ELF-1 (cell line): ENCODE data around the gene ALDOC.
A peak's percentile ranks its signal among the peaks of the same experiment; 100 is the strongest.
"Not testable (repeated sequence)": the region's sequence is repeated elsewhere in the genome, so short reads cannot be mapped to it uniquely, and the experiment has no call there.

ENCODE experiments used
- DNase-seq: peaks from one replicate; pipeline ENCODE4 v3.0.0-alpha.2; 2016; ENCODE audit warnings: low read depth, low spot score

ALDOC gene

DNA sequence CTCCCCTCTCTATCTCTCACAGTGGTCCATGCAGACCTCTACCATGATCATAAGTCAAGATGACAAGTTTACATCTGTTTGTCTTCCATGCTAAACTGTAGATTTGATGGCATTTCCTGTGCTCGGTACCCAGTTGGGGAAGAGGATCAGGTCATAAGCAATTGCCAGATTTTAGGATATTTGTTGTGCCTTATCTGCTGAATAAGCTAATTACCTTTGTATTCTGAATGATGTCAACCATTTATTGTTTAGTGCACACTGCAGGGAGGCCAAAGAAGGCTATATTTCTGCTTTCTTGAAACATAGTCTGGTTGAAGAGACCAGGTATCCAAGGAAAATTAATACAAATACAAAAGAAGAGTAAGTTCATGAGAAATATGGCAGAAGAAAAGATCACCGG lies 5.8 kb upstream of the ALDOC start:
- no peak for DNase-seq

DNA sequence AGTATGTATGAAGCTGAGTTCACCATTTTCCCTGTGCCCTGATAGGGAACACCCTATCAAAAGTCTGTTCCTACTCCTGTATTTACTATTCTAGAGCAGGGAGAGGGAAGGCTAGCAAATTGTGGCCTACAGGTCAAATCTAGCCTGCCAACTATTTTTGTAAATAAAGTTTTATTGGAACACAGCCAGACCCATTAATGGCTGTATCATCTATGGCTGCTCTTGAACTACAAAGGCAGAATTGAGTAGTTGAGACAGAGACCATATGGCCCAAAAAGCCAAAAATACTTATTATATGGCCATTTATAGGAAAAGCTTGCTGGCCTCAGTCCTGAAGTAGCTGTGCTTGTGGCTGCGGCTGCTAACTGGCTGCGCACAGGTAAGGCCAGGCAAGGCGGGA lies 4.3 kb upstream of the ALDOC start:
- DNase-seq: no peak

DNA sequence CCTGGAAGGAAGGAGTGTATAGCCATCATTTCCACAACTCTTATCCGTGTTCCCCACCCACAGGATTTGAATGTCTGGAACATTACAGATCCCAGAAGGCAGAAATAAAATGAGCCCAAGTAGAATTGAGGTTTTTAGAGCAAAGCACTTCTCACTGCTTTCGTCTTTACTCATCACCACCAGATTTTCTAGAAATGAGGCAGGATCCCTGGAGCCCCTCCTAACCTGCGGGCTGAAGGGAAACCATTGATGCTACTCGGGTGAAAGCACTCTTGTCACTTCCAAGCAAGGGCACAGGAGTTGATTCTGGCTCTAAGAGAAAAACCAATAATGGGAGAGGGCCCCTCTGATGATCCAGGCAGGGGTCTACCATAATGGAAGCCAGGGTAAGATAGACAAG lies 2.8 kb upstream of the ALDOC start:
- no peak for DNase-seq

DNA sequence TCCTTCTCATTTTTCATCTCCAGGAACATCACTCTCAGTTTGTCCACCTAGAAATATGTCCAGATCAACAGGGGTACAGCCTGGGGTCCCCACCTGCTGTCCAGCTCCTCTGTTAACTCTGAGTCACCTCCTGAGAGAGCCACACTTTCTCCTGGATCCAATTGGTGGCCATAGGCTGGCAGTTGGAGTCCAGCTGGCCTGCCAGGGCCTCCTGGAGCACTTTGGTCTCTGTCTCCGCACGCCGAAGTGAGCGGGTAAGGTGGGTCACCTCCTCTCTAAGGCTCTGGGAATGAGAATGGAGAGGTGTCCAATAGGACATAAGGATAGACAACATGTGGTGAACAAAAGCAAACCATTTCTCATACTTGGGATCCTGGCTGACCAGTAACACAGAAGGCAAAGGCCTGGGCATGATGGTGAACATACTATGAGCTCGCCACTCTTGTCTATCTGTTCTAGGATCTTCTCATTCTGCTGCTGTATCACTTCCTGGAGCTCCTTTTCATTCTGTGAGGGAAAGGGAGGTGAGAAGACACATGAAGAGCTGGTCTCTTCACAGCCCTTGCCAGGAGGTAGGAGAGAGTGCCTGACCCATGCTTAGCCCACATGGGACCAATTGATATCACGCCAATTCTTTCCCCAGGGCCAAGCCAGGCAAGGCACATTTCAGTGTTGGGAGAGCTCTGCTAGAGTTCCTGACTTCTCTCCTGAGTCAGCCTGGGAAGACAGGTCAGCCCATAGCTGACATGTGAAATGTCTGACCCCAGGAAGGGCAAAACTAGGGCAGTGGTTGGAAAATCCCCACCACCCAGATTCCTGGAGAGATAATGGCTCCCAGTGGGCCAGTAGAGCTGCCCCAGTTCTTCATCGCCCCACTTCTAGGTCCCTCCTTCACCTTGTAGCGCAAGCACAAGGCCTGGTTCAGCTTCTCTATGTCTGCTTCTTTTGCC lies 1.8 kb upstream of the ALDOC start:
- no peak for DNase-seq

DNA sequence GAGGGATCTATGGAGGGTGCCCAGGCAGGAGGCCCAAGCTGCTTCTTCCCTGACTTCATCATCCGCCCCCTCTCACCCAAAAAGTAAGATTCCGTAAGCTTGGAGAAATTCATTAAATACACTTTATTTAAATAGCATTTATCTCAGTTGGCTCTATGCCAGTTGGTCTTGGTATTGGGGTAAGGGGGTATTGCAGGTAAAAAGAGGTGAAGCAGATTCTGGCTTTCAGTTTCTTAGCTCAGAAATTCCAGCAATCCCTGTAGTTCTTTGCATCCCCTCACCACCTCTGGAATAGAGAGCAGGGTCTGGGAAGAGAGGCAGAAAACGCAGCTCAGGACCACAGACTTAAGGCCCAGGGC lies 750 bp upstream of the ALDOC start:
- no peak for DNase-seq

DNA sequence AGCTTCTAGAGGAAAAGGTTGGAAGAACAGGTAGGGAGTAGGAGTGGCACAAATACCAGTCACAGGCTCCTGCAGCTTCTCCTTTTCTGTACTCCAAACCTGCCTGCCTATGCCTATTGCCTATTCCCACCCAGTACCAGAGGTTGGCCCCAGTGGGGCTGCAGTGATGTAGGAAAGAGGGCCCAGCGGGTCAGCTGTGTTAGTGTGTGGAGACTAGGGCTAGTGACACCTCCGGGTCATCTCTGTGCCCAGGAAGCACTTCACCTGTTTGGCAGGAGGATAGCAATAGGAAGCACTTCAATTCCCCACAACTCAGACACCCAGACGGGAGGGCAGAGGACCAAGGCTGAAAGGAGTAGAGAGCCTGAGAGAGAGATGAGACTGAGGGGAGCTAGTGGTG lies 679 bp downstream of the ALDOC start:
- not testable (repeated sequence) for DNase-seq

DNA sequence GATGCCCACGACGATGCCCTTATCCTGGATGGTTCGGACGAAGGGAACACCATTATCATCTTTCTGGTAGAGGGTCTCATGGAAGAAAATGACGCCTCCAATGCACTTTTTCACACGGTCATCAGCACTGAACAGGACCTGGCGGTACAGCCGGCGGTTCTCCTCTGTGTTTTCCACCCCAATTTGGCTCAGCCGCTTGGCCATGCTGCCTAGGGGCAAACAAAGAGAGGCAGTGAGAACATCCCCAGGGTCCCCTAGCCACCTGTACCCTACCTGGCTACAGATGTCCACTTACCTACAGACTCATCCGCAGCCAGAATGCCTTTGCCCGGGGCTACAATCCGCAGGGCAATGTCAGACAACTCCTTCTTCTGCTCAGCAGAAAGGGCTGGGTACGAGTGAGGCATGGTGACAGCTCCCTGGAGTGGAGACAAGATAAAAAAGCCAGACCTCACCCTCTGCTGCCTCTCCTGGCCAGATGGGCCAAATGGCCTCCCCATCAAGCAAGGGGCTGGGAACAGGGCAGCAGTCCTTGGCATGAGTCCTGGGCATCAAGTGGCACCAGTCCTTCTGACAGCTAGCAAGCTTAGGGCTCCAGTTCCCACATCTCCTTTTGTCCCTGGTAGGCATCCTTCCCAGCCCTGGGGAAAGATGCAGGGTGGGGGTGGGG lies 1.4 kb downstream of the ALDOC start:
- peak; percentile 31 for DNase-seq

DNA sequence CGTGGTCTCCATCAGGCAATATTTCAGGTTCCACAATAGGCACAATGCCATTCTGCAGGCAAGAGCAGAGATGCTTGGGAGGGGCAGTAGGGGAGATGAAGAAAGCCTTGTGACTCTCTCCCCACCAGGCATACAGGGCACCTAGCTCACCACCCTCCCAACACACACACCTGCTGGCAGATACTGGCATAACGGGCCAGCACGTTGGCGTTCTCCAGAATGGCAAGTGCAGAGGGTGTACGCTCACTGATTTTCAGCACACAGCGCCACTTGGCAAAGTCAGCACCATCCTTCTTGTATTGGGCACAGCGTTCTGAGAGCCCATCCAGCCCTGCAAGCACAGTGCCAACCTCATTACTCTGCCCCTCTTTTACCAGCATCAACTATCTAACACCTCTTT lies 2.2 kb downstream of the ALDOC start:
- no peak for DNase-seq

DNA sequence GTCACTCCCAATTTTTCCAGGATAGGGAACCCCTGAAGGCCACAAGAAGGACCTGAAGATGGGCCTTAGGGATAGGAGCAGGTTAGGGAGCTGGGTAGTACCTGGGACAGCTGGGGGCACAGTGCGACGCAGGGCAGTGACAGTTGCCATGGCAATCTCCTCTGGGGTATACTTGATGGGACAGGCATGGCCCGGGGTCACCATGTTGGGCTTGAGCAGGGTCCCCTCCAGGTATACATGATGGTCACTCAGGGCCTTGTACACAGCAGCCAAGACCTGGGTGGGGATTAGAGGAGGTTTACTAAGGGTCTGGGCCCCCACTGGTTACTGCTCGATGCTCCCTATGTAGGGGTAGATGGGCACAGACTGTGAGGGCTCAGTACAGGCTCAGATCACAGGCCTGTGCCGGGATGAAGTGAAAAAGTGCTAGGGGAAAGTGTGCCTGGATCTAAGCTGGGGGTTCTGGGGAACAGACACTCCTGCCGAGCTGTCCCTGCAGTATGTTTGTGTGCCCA lies 2.7 kb downstream of the ALDOC start:
- no peak for DNase-seq

DNA sequence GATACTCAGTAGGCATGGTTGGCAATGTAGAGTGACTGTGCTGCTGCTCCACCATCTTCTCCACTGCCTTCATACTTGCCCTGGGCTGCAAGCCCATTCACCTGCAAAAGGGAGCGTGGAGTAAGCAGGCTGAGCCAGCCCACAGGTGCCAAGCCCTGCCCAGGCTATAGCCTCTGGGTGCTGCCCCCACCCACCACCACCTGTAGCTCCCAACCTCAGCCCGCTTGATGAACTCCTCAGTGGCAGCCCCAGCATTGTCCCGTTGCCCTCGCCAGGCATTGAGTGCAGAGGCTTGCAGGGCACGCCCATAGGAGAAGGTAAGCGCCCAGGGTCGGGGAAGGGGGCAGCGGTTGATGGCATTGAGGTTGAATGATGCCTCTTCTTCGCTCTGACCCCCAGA lies 3.2 kb downstream of the ALDOC start:
- no peak for DNase-seq

DNA sequence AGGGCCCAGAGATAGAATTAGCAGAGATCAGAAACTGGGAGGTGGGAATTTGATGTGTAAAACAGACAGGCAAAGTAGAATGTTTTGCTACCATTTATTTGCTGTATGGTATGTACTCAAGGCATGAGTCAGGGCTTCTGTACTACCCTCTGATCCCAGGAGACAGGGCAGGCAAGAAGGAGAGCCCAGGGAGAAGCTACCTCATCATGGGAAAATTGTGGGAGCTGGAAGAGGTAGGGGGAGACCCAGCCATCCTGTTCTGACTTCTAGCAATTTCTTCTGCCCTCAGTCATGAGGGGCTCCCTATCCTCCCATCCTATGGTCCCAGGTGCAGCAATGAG lies 3.7 kb downstream of the ALDOC start:
- DNase-seq: no peak

DNA sequence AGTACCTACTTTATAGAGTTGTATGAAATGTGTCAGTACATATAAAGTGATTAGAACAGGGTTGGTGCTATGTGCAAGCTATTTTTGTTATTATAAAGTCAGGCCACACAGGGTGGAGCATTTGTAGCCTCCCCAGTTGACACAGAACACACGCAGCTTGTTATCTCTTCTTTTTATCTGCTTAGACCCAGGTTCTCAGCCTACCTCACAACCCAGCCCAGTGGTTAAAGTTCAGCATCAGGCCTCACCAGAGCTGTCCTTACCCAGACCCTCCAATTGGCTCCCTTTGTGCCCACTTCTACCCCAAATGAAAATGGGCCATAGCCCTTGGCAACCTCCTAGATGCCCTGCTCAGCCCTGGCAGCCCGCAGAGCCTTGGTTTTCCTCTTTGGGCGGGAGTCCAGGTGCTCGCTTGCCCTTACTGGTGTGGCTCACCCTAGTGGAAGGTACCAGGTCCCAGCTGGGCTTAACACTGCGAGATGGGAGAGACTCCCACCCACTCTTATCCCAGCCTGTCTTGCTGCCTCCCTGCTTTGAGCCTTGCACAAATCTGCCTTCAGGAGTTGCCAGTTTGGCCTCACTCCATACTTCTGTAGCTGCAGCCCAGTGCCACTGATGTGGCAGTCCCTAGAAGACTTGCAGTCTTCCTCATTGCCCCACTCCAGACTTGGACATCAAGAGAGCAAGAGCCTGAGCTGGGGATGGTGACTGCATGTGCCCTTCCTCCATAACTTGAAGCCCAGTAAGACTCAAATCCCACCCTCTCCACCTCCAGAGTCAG lies 4.2 kb downstream of the ALDOC start:
- DNase-seq: no peak

DNA sequence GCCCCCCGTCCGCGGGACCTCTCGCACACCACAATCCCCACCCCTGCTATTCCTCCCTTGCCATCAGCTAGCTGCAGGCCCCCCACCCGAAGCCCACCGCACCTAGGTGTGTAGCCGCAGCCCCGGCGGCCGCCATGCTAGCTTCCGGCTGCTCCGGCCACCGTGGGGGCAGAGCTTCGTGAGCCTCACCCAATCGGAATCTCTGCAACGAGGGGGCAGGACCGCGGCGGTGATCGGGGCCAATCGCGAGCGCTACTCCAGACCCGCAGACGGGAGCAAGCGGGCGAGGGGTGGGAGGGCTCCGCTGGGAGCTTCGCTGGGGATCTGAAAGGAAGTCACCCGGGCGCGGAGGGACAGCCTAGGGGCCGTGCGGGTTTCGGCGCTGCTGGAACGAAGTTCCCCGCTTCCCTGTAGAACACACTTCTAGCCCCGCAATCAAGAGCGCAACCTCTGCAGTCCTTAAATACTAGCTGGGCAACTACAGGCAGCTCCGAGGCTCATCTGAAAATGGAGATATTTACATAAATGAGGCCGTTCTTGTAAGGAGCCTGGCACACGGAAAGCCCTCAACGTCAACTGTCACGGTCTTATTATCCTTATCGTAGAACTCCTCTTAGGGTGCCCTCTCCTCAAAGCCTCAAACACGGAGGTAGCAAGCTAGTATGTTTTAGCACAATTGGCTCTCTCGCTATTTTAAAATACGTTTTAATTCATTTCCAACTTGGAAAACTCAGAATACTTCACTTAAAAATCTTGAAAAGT lies 5.2 kb downstream of the ALDOC start, which contains the start of gene PIGS:
PIGS (minus strand) TSS at position 164 of the 762 bp plus-strand sequence; CDS start at position 136, 28 bp downstream.
- peak; percentile 94 for DNase-seq

DNA sequence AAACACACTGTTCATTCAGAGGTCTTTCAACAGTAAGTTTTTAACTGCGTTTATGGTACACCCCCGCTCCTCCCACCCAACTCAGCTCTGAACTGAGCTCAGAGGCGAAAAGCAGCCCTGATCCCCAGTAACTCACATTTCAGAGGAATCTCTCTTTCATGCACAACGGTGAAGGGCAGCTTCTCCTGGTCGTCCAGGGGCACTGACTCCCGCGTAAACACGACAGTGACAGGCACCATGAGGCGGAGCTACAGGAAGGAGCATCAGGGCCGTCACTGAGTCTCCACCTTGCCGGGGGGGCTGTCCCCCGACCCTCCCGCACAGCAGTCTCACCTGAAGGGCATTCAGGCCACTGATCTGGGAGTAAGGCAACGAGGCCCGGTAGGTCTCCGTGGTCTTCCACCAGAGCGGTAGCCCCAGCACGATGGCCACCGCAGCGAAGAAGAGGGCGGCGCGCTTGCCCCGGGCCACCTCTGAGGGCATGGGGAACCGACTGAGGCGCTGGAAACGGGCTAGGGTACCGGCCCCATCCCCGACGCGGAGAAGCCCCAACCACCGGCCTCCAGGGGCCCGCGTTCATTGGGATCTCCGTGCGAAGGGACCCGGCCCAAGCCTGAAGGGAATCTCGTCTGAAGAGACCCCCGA lies 5.9 kb downstream of the ALDOC start:
- DNase-seq: peak; percentile 63

DNA sequence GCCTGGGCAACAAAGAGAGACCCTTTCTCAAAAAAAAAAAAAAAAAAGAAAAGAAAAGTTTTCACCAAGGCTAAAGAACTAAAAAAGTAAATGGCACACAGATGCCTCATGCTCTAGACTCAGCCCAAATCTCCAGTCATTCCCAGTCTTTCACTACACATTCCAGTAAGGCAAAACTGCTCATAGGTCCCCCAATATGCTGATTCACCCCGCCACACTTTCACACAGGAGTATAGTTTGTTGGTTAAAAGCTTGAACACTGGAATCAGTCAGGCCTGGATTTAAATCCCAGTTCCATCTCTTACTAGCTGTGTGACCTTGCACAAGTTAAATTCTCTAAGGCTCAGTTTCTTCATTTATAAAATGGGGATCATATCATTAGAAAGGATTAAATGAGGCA lies 7.2 kb downstream of the ALDOC start:
- no peak for DNase-seq

DNA sequence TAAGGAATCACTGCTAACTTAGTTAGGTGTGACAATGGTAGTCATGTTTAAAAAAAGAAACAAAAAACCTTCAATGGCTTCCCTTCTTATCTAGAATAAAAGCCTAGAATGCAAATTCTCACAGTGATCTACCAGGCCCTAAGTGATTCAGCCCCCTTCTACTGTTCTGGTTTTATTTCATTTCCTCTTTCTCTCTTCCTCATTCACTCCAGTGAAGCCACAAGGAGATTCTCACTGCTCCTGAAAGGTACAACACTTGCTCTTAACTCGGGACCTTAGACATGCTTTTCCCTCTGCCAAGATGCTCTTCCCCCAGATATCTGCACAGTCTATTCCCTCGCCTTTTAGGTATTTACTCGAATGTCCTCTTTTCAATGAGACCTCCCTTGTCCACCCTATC lies 9.1 kb downstream of the ALDOC start:
- DNase-seq: no peak

DNA sequence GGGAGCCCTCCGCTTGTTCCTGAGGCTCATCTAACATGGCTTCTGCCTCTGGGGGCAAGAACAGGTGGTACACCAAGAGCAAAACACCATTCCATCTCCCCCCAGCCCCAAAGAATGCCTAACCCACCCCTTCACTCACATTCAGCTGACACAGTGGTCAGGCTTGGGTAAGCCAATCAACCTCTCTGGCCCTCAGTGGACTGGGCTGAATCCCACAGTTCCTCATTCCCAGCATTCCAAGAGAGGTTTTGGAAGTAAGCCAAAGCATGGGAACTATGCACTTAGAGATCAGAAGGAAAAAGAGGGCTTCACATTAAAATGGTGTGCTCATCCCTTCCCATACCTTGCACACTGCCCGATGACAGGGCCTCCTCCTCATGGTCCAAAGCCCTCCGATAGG lies 13.2 kb downstream of the ALDOC start:
- DNase-seq: peak; percentile 32

DNA sequence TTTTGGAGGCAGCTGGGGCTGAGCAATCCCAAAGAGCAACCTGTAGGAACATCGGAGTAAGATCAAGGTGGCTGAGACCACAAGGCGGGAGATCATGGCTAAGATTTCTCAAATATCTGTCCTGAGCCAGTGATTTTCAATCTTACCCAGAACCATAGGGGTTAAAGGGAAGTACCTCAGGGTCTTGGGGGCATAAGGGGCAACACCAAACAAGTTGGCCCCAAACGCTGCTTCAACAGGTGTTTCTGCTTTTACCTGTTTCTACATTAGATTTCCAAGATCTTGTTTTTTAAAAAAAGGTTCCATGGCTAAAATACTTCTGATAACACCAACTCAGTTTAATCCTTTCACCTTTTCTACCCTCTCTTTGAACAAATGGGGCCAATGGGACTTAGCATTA lies 21.7 kb downstream of the ALDOC start:
- no peak for DNase-seq

DNA sequence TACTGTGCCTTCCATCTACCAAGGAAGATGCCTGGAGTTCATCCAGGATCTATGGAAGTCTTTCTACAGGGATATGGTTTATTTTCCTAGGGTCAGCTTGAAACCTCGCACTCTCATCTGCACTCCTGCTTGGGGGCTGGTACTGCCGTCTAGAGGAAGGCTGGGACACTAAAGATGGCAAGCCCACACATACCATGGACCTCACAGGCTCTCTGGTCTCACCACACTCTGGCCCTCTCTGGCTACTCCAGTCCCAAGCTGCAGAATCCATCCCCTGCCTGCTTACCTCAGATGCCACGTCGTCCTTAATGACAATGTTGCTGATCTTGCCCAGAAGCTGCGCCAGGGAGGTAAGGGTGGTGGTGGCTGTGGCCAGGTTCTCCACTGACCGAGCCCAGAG lies 22.1 kb downstream of the ALDOC start:
- no peak for DNase-seq

DNA sequence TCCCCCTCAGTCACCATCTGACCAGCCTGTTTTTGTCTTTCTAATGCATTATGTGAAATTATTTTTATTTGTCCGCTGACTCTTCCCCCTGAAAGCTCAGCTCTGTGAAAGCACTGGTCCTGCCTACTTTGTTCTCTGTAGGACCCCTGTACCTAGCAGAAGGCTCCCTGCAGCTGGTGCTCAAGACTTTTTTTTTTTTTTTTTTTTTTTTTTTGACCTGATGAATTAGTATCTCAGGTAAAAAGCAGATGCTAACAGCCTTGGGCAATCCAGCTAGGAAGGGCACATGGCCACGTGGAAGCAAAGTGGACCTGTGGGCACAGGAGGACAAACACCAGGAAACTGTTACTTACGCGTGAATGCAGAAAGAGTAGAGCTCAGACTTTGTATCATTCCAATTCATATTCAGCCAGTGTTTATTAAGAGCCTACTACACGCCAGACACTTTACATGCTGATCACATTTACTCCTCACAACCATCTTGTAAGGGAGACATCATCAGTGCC lies 23.6 kb downstream of the ALDOC start:
- DNase-seq: no peak
